HepG2 (cell line): ENCODE data around the gene TUG1.

Experiments
- ATF3 ChIP-seq: sonication (generic); formaldehyde crosslinking; IDR thresholded peaks from 2 replicates; pipeline ENCODE4 v1.4.0; 2020; ENCODE audit warnings: missing genetic modification reagents
- CTCF ChIP-seq: sonication (generic); formaldehyde crosslinking; IDR thresholded peaks from 2 replicates; pipeline ENCODE4 v1.5.0; 2020; ENCODE audit warnings: mild to moderate bottlenecking, missing genetic modification reagents, moderate library complexity
- EZH2 ChIP-seq: conservative IDR thresholded peaks from 2 replicates; pipeline ENCODE4 v1.6.1; 2012; ENCODE audit warnings: mild to moderate bottlenecking, low read depth, low read length, moderate library complexity
- JDP2 ChIP-seq: sonication (generic); formaldehyde crosslinking; IDR thresholded peaks from 2 replicates; pipeline ENCODE4 v1.8.1; 2022; ENCODE audit warnings: missing genetic modification reagents, borderline replicate concordance
- POLR2A ChIP-seq, 2 experiments: IDR thresholded peaks; 2 replicates each; pipeline ENCODE4 v1.6.1; 2011; ENCODE audit warnings: low read depth in 2 of 2, low read length in 2 of 2, mild to moderate bottlenecking in 1 of 2, moderate library complexity in 1 of 2; ENCODE audit not compliant: insufficient read depth in 1 of 2
- RELA ChIP-seq: sonication (generic); formaldehyde crosslinking; IDR thresholded peaks from 2 replicates; pipeline ENCODE4 v1.4.0; 2020; ENCODE audit warnings: missing genetic modification reagents
- SP4 ChIP-seq: sonication (generic); formaldehyde crosslinking; IDR thresholded peaks from 2 replicates; pipeline ENCODE4 v1.8.1; 2023; ENCODE audit warnings: mild to moderate bottlenecking, missing genetic modification reagents
- THAP8 ChIP-seq: sonication (generic); formaldehyde crosslinking; IDR thresholded peaks from 2 replicates; pipeline ENCODE4 v1.5.1; 2020; ENCODE audit warnings: missing genetic modification reagents, mild to moderate bottlenecking, borderline replicate concordance
- ZNF10 ChIP-seq: sonication (generic); formaldehyde crosslinking; IDR thresholded peaks from 2 replicates; pipeline ENCODE4 v1.4.0; 2020; ENCODE audit warnings: mild to moderate bottlenecking, low read depth, missing genetic modification reagents, borderline replicate concordance

GRCh38 chr22:30943368-30943767 lies 25.7 kb upstream of the TUG1 start:
- no peak for TF ChIP-seq RELA
- no peak for TF ChIP-seq THAP8 (CRISPR knock-in tag)
- TF ChIP-seq ATF3 (CRISPR knock-in tag) = no peak
- TF ChIP-seq ZNF10 = no peak
- TF ChIP-seq SP4 (CRISPR knock-in tag) = no peak
- no peak for TF ChIP-seq POLR2A (IDR thresholded peaks at IDR 0.05; ENCODE audit: insufficient read depth in 1 of 2, low read depth in 2 of 2, low read length in 2 of 2)
- TF ChIP-seq EZH2 = no peak
- TF ChIP-seq JDP2 (CRISPR knock-in tag) = no peak
- TF ChIP-seq CTCF (CRISPR knock-in tag) = no peak
